Measurements from ENCODE around the gene CADM4. TPM values are rescaled to one million over a fixed set of nuclear protein-coding genes. Genes with fewer than 3 reads are reported as not detected.

CADM4 gene
- total and polyA plus RNA-seq, 10 of the 15 experiments (the other 5 are each of a cell fraction or from before 2014, with no cell fraction given) = 0.04 to 0.12 (median 0.08) TPM; not detected in 5

- Histone ChIP-seq H3K79me2 (ENCODE audit: control insufficient read depth, insufficient read depth, low read length) (peaks cover 13% of the 10 kb centered on the region), H3K9me3 (replicated peaks; ENCODE audit: control insufficient read depth, insufficient read depth, low read length) (no peaks in the 10 kb centered on the region), H3K9ac (ENCODE audit: control insufficient read depth, insufficient read depth, low read length) (no peak overlapping the region), H3K4me1 (ENCODE audit: control insufficient read depth, insufficient read depth, low read length) (peaks cover 6% of the 10 kb centered on the region; the same call in 1 of the 2 replicates), H3K36me3 (ENCODE audit: control insufficient read depth in 2 of 2, insufficient read depth in 2 of 2, low read length in 1 of 2) (no peaks in the 10 kb centered on the region), H4K20me1 (ENCODE audit: control insufficient read depth, insufficient read depth) (no peaks in the 10 kb centered on the region), H3K27ac (ENCODE audit: control insufficient read depth, insufficient read depth) (no peak overlapping the region), H2AFZ (ENCODE audit: control insufficient read depth, low read depth, low read length) (no peak overlapping the region), H3K4me2 (ENCODE audit: control insufficient read depth, insufficient read depth) (no peak overlapping the region), H3K4me3 (no peak overlapping the region), H3K27me3 (replicated peaks in 1 of 2; ENCODE audit: control insufficient read depth in 2 of 2, insufficient read depth in 2 of 2, low read length in 1 of 2) (no peaks in the 10 kb centered on the region)
- FAIRE-seq (no peak), ATAC-seq (no peak), DNase-seq (ENCODE audit: low read depth, low spot score) (no peak)
- 100% methylated on average over 1 of the region's 1 CpG for WGBS (ENCODE audit: insufficient coverage, insufficient replicate concordance, low lambda C conversion rate, missing lambda C conversion rate)
- ChIA-PET POLR2A (interaction anchor here (0.6 kb wide), 1 partner anchor 9 kb away, joined by 4 read pairs; no protein-coding TSS in a partner anchor), RAD21 (ENCODE audit: unreplicated experiment) (no interaction called here), SMC1A (ENCODE audit: uncharacterized antibody, unreplicated experiment) (no interaction called here), CTCF (interaction anchor here (0.5 to 1.5 kb wide), 2 partner anchors 43 to 46 kb away, joined by 3 read pairs; no protein-coding TSS in a partner anchor)
- intact Hi-C loops (cut with micrococcal nuclease; ENCODE audit: unreplicated experiment) (no loop called here), in situ Hi-C loops (cut with MboI) (no loop called here)
- BruUV-seq (replicated peaks) = no TSS peak
- no peak for TF ChIP-seq RBBP5 (conservative IDR thresholded peaks at IDR 0.05)
- TF ChIP-seq HCFC1 (IDR thresholded peaks at IDR 0.05; ENCODE audit: low read length) = no peak
- TF ChIP-seq ZNF207 (IDR thresholded peaks at IDR 0.05; ENCODE audit: borderline replicate concordance) = no peak
These were observed 16.7 kb downstream of the CADM4 start for GRCh38 chr19:43622956-43623355.

- in situ Hi-C loops (cut with MboI) (no loop called here), intact Hi-C loops (cut with micrococcal nuclease; ENCODE audit: unreplicated experiment) (no loop called here)
- no peak overlapping the region for H3K27ac ChIP-seq (ENCODE audit: control insufficient read depth, insufficient read depth)
- ChIA-PET SMC1A (ENCODE audit: uncharacterized antibody, unreplicated experiment) (no interaction called here), POLR2A (no interaction called here), RAD21 (ENCODE audit: unreplicated experiment) (no interaction called here), CTCF (interaction anchor here (1.5 to 1.9 kb wide), 2 partner anchors 27 to 46 kb away, joined by 3 to 7 read pairs; partner anchors contain the start of gene IRGQ)
- no peak for DNase-seq (ENCODE audit: low read depth, low spot score)
- no peak for ATAC-seq
- H4K20me1 ChIP-seq (ENCODE audit: control insufficient read depth, insufficient read depth) = no peaks in the 10 kb centered on the region
- H3K9ac ChIP-seq (ENCODE audit: control insufficient read depth, insufficient read depth, low read length) = no peak overlapping the region
- no peak for FAIRE-seq
- no peak overlapping the region for H2AFZ ChIP-seq (ENCODE audit: control insufficient read depth, low read depth, low read length)
- WGBS (ENCODE audit: insufficient coverage, insufficient replicate concordance, low lambda C conversion rate, missing lambda C conversion rate) = 47% methylated on average over 4 of the region's 4 CpGs
- no peaks in the 10 kb centered on the region for H3K27me3 ChIP-seq (replicated peaks in 1 of 2; ENCODE audit: control insufficient read depth in 2 of 2, insufficient read depth in 2 of 2, low read length in 1 of 2)
- H3K4me3 ChIP-seq = no peak overlapping the region
- H3K4me2 ChIP-seq (ENCODE audit: control insufficient read depth, insufficient read depth) = no peak overlapping the region
- TF ChIP-seq, protein P1, sequence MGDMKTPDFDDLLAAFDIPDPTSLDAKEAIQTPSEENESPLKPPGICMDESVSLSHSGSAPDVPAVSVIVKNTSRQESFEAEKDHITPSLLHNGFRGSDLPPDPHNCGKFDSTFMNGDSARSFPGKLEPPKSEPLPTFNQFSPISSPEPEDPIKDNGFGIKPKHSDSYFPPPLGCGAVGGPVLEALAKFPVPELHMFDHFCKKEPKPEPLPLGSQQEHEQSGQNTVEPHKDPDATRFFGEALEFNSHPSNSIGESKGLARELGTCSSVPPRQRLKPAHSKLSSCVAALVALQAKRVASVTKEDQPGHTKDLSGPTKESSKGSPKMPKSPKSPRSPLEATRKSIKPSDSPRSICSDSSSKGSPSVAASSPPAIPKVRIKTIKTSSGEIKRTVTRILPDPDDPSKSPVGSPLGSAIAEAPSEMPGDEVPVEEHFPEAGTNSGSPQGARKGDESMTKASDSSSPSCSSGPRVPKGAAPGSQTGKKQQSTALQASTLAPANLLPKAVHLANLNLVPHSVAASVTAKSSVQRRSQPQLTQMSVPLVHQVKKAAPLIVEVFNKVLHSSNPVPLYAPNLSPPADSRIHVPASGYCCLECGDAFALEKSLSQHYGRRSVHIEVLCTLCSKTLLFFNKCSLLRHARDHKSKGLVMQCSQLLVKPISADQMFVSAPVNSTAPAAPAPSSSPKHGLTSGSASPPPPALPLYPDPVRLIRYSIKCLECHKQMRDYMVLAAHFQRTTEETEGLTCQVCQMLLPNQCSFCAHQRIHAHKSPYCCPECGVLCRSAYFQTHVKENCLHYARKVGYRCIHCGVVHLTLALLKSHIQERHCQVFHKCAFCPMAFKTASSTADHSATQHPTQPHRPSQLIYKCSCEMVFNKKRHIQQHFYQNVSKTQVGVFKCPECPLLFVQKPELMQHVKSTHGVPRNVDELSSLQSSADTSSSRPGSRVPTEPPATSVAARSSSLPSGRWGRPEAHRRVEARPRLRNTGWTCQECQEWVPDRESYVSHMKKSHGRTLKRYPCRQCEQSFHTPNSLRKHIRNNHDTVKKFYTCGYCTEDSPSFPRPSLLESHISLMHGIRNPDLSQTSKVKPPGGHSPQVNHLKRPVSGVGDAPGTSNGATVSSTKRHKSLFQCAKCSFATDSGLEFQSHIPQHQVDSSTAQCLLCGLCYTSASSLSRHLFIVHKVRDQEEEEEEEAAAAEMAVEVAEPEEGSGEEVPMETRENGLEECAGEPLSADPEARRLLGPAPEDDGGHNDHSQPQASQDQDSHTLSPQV (IDR thresholded peaks at IDR 0.05) = no peak
- TF ChIP-seq RAD21 (IDR thresholded peaks at IDR 0.05; ENCODE audit: insufficient read depth, low read depth, low read length) (no peak), KLF5 (IDR thresholded peaks at IDR 0.05; ENCODE audit: partially characterized antibody) (no peak), NFXL1 (IDR thresholded peaks at IDR 0.05; ENCODE audit: borderline replicate concordance) (no peak), ZBTB4 (CRISPR knock-in tag; IDR thresholded peaks at IDR 0.05) (no peak), HDGF (IDR thresholded peaks at IDR 0.05) (no peak)
- peaks cover 15% of the 10 kb centered on the region for H3K79me2 ChIP-seq (ENCODE audit: control insufficient read depth, insufficient read depth, low read length)
- no TSS peak for BruUV-seq (replicated peaks)
- H3K9me3 ChIP-seq (replicated peaks; ENCODE audit: control insufficient read depth, insufficient read depth, low read length) = no peaks in the 10 kb centered on the region
- no peaks in the 10 kb centered on the region for H3K36me3 ChIP-seq (ENCODE audit: control insufficient read depth in 2 of 2, insufficient read depth in 2 of 2, low read length in 1 of 2)
- H3K4me1 ChIP-seq (ENCODE audit: control insufficient read depth, insufficient read depth, low read length) = peaks cover 6% of the 10 kb centered on the region; the same call in 1 of the 2 replicates
These were observed 17.6 kb downstream of the CADM4 start for GRCh38 chr19:43622070-43622469.
